ENCODE measurements around the gene EML1. TPM values are rescaled to one million over a fixed set of nuclear protein-coding genes. Genes with fewer than 3 reads are reported as not detected.

The EML1 gene
- total RNA-seq, 1 experiment from 2014 or later: 7.2 TPM

- H3K9me3 Mint-ChIP-seq (ENCODE audit: unreplicated experiment): no peaks in the 10 kb centered on the region
- Histone ChIP-seq H3K9me3 (no peaks in the 10 kb centered on the region), H3K4me1 (no peaks in the 10 kb centered on the region), H3K36me3 (ENCODE audit: control insufficient read depth, insufficient read depth, low read length) (no peaks in the 10 kb centered on the region), H3K27me3 (replicated peaks; ENCODE audit: control insufficient read depth, insufficient read depth, low read length) (no peaks in the 10 kb centered on the region), H3K4me3 (ENCODE audit: low read depth, low read length) (no peak overlapping the region)
- no peaks in the 10 kb centered on the region for H3K4me1 Mint-ChIP-seq (ENCODE audit: low read depth, unreplicated experiment)
- ChIA-PET CTCF (no interaction called here), POLR2A (no interaction called here)
- TF ChIP-seq, protein P1, sequence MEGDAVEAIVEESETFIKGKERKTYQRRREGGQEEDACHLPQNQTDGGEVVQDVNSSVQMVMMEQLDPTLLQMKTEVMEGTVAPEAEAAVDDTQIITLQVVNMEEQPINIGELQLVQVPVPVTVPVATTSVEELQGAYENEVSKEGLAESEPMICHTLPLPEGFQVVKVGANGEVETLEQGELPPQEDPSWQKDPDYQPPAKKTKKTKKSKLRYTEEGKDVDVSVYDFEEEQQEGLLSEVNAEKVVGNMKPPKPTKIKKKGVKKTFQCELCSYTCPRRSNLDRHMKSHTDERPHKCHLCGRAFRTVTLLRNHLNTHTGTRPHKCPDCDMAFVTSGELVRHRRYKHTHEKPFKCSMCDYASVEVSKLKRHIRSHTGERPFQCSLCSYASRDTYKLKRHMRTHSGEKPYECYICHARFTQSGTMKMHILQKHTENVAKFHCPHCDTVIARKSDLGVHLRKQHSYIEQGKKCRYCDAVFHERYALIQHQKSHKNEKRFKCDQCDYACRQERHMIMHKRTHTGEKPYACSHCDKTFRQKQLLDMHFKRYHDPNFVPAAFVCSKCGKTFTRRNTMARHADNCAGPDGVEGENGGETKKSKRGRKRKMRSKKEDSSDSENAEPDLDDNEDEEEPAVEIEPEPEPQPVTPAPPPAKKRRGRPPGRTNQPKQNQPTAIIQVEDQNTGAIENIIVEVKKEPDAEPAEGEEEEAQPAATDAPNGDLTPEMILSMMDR (IDR thresholded peaks at IDR 0.05; ENCODE audit: insufficient read depth in 1 of 2, low read depth in 1 of 2, low read length in 1 of 2, severe bottlenecking in 1 of 2, unreplicated experiment in 1 of 2): no peak
- no peaks in the 10 kb centered on the region for H3K27me3 Mint-ChIP-seq (ENCODE audit: insufficient read depth, unreplicated experiment)
- intact Hi-C loops (cut with micrococcal nuclease; ENCODE audit: unreplicated experiment): no loop called here
- no peak overlapping the region for H3K27ac Mint-ChIP-seq (ENCODE audit: unreplicated experiment)
- no peaks in the 10 kb centered on the region for H3K36me3 Mint-ChIP-seq (ENCODE audit: insufficient read depth, unreplicated experiment)
- no peak for DNase-seq
- H3K4me3 Mint-ChIP-seq (ENCODE audit: unreplicated experiment): no peak overlapping the region
- no TSS peak for BruUV-seq (replicated peaks)
Observed at GRCh38 chr14:99938896-99939295, 145.7 kb downstream of the EML1 start.

GRCh38 chr14:99939421-99939820 is 146.2 kb downstream of the EML1 start:
- CTCF ChIA-PET: no interaction called here
- BruUV-seq (replicated peaks): no TSS peak
- no peak overlapping the region for H3K4me3 Mint-ChIP-seq (ENCODE audit: unreplicated experiment)
- no peaks in the 10 kb centered on the region for H3K4me1 ChIP-seq
- H3K27ac Mint-ChIP-seq (ENCODE audit: unreplicated experiment): no peak overlapping the region
- TF ChIP-seq, protein P1 (IDR thresholded peaks at IDR 0.05; ENCODE audit: insufficient read depth in 1 of 2, low read depth in 1 of 2, low read length in 1 of 2, severe bottlenecking in 1 of 2, unreplicated experiment in 1 of 2): no peak
- no peaks in the 10 kb centered on the region for H3K9me3 ChIP-seq
- no peaks in the 10 kb centered on the region for H3K4me1 Mint-ChIP-seq (ENCODE audit: low read depth, unreplicated experiment)
- no peaks in the 10 kb centered on the region for H3K9me3 Mint-ChIP-seq (ENCODE audit: unreplicated experiment)
- intact Hi-C loops (cut with micrococcal nuclease; ENCODE audit: unreplicated experiment): no loop called here
- H3K4me3 ChIP-seq (ENCODE audit: low read depth, low read length): no peak overlapping the region
- H3K36me3 Mint-ChIP-seq (ENCODE audit: insufficient read depth, unreplicated experiment): no peaks in the 10 kb centered on the region
- no peaks in the 10 kb centered on the region for H3K27me3 Mint-ChIP-seq (ENCODE audit: insufficient read depth, unreplicated experiment)
- no peaks in the 10 kb centered on the region for H3K36me3 ChIP-seq (ENCODE audit: control insufficient read depth, insufficient read depth, low read length)
- no peak for DNase-seq
- POLR2A ChIA-PET: no interaction called here
- H3K27me3 ChIP-seq (replicated peaks; ENCODE audit: control insufficient read depth, insufficient read depth, low read length): no peaks in the 10 kb centered on the region

- TF ChIP-seq, protein P1 (IDR thresholded peaks at IDR 0.05; ENCODE audit: insufficient read depth in 1 of 2, low read depth in 1 of 2, low read length in 1 of 2, severe bottlenecking in 1 of 2, unreplicated experiment in 1 of 2): no peak
- H3K27ac Mint-ChIP-seq (ENCODE audit: unreplicated experiment): no peak overlapping the region
- no peaks in the 10 kb centered on the region for H3K27me3 Mint-ChIP-seq (ENCODE audit: insufficient read depth, unreplicated experiment)
- no TSS peak for BruUV-seq (replicated peaks)
- no peaks in the 10 kb centered on the region for H3K9me3 Mint-ChIP-seq (ENCODE audit: unreplicated experiment)
- intact Hi-C loops (cut with micrococcal nuclease; ENCODE audit: unreplicated experiment): no loop called here
- Histone ChIP-seq H3K36me3 (ENCODE audit: control insufficient read depth, insufficient read depth, low read length) (no peaks in the 10 kb centered on the region), H3K27me3 (replicated peaks; ENCODE audit: control insufficient read depth, insufficient read depth, low read length) (no peaks in the 10 kb centered on the region), H3K4me1 (no peaks in the 10 kb centered on the region), H3K4me3 (ENCODE audit: low read depth, low read length) (no peak overlapping the region), H3K9me3 (no peaks in the 10 kb centered on the region)
- H3K4me1 Mint-ChIP-seq (ENCODE audit: low read depth, unreplicated experiment): no peaks in the 10 kb centered on the region
- CTCF ChIA-PET: no interaction called here
- H3K4me3 Mint-ChIP-seq (ENCODE audit: unreplicated experiment): no peak overlapping the region
- no peaks in the 10 kb centered on the region for H3K36me3 Mint-ChIP-seq (ENCODE audit: insufficient read depth, unreplicated experiment)
- no peak for DNase-seq
- POLR2A ChIA-PET: no interaction called here
Observed at GRCh38 chr14:99940064-99940463, 146.9 kb downstream of the EML1 start.
